DMS 273 treated with DMSO at 0.1 percent for 48 hours (cell line): ENCODE results near the gene LGALS9.
"Not testable (repeated sequence)": the region's sequence is repeated elsewhere in the genome, so short reads cannot be mapped to it uniquely, and the experiment has no call there.

Source experiments
- DNase-seq: peaks from one replicate; lab custom pipeline; 2025; lab: John Stamatoyannopoulos, UW

The LGALS9 gene

GRCh38 chr17:27686322-27686721 lies 55.3 kb downstream of the LGALS9 start:
- not testable (repeated sequence) for DNase-seq

GRCh38 chr17:27690882-27691281 lies 59.9 kb downstream of the LGALS9 start:
- DNase-seq, result no peak

- DNase-seq, result not testable (repeated sequence)
Observed at GRCh38 chr17:27695254-27695814, 64.3 kb downstream of the LGALS9 start.
